ENCODE measurements around the gene PHLPP1. TPM values are rescaled to one million over a fixed set of nuclear protein-coding genes. Genes with fewer than 3 reads are reported as not detected.

Gene PHLPP1
- total RNA-seq, 6 donors from 2014 or later, result 8.2 to 15.5 (median 13.2) TPM

GRCh38 chr18:62991959-62992358 is 276.6 kb downstream of the PHLPP1 start:
- Histone ChIP-seq H3K36me3 (no peaks in the 10 kb centered on the region), H3K4me3 (no peak overlapping the region), H3K27ac (no peak overlapping the region), H3K27me3 (no peaks in the 10 kb centered on the region), H3K4me1 (no peaks in the 10 kb centered on the region), H3K9me3 (no peaks in the 10 kb centered on the region)
- DNase-seq (peak in 1 of 2 donors; percentile 79), ATAC-seq (ENCODE audit: low FRiP score in 2 of 2) (no peak)
- no peak for TF ChIP-seq EP300 (IDR thresholded peaks at IDR 0.05)
- no peak for TF ChIP-seq POLR2AphosphoS5 (IDR thresholded peaks at IDR 0.05)
- TF ChIP-seq, protein P1, sequence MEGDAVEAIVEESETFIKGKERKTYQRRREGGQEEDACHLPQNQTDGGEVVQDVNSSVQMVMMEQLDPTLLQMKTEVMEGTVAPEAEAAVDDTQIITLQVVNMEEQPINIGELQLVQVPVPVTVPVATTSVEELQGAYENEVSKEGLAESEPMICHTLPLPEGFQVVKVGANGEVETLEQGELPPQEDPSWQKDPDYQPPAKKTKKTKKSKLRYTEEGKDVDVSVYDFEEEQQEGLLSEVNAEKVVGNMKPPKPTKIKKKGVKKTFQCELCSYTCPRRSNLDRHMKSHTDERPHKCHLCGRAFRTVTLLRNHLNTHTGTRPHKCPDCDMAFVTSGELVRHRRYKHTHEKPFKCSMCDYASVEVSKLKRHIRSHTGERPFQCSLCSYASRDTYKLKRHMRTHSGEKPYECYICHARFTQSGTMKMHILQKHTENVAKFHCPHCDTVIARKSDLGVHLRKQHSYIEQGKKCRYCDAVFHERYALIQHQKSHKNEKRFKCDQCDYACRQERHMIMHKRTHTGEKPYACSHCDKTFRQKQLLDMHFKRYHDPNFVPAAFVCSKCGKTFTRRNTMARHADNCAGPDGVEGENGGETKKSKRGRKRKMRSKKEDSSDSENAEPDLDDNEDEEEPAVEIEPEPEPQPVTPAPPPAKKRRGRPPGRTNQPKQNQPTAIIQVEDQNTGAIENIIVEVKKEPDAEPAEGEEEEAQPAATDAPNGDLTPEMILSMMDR (IDR thresholded peaks at IDR 0.05), result no peak
- TF ChIP-seq POLR2A (IDR thresholded peaks at IDR 0.05), result no peak
- WGBS, 2 donors, result 95 to 97% methylated on average over 17 to 18 of the region's 18 CpGs

DNA sequence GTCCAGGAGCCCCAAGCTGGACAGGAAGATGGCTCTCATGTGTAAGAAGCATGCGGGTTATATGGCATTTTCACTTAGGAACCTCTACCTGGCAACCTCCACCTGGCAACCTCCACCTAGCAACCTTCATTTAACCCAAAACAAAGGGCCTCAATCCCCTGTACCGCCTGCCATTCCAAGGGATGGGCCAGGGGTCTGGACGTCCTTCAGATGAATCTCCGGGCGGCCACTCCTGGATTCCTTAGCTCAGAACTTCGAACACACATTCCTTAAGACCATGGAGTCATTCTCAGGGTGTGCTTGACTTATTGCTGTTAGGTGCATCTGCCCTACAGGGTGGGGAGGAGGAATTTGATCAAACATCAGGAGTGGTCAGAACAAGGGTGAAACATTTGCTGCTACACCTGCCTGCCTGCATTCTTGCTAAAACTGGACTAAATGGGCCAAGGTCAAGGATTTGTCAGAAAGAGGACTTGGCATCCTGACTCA is 277.6 kb downstream of the PHLPP1 start:
- H3K4me1 ChIP-seq, result no peaks in the 10 kb centered on the region
- H3K4me3 ChIP-seq, result no peak overlapping the region
- no peaks in the 10 kb centered on the region for H3K36me3 ChIP-seq
- H3K9me3 ChIP-seq, result no peaks in the 10 kb centered on the region
- H3K27ac ChIP-seq, result no peak overlapping the region
- DNase-seq (no peak), ATAC-seq (ENCODE audit: low FRiP score in 2 of 2) (no peak)
- WGBS, 2 donors, result 76 to 92% methylated on average over 6 of the region's 6 CpGs
- H3K27me3 ChIP-seq, result no peaks in the 10 kb centered on the region
- TF ChIP-seq, protein P1 (IDR thresholded peaks at IDR 0.05), result no peak
- no peak for TF ChIP-seq EP300 (IDR thresholded peaks at IDR 0.05)
- no peak for TF ChIP-seq POLR2A (IDR thresholded peaks at IDR 0.05)
- no peak for TF ChIP-seq POLR2AphosphoS5 (IDR thresholded peaks at IDR 0.05)

- Histone ChIP-seq H3K36me3 (no peaks in the 10 kb centered on the region), H3K27me3 (no peaks in the 10 kb centered on the region), H3K4me1 (no peaks in the 10 kb centered on the region), H3K4me3 (no peak overlapping the region), H3K9me3 (no peaks in the 10 kb centered on the region), H3K27ac (no peak overlapping the region)
- DNase-seq (no peak), ATAC-seq (ENCODE audit: low FRiP score in 2 of 2) (no peak)
- TF ChIP-seq EP300 (IDR thresholded peaks at IDR 0.05) (no peak), POLR2A (IDR thresholded peaks at IDR 0.05) (no peak), POLR2AphosphoS5 (IDR thresholded peaks at IDR 0.05) (no peak)
- TF ChIP-seq, protein P1 (IDR thresholded peaks at IDR 0.05), result no peak
- 79 to 82% methylated on average over 6 to 9 of the region's 9 CpGs for whole genome bisulfite sequencing, 2 donors
These were observed 281.2 kb downstream of the PHLPP1 start for GRCh38 chr18:62996566-62996965.

DNA sequence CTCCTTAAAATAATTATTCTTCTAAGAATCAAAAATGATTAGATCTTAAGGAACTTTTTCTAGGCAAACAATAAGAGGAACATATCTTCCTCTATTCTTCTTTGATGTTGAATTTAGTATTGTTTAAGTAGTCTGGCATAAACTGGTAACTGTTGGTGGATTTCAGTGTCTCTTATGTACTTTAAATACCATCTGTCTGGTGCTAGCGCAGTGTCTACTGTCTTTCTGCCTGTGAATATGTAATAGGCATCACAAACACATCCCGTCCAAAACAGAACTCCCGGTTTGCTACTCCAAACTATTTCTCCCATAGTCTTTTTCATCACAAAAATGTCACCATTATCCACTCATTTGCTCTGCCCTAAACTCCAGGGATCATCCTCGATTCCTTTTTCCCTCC is 281.7 kb downstream of the PHLPP1 start:
- ATAC-seq (ENCODE audit: low FRiP score in 2 of 2) (no peak), DNase-seq (no peak)
- Histone ChIP-seq H3K4me1 (no peaks in the 10 kb centered on the region), H3K4me3 (no peak overlapping the region), H3K36me3 (no peaks in the 10 kb centered on the region), H3K9me3 (no peaks in the 10 kb centered on the region), H3K27ac (no peak overlapping the region), H3K27me3 (no peaks in the 10 kb centered on the region)
- 63 to 82% methylated on average over 4 of the region's 4 CpGs for WGBS, 2 donors
- no peak for TF ChIP-seq POLR2A (IDR thresholded peaks at IDR 0.05)
- TF ChIP-seq EP300 (IDR thresholded peaks at IDR 0.05), result no peak

GRCh38 chr18:62998443-62998842 is 283.1 kb downstream of the PHLPP1 start:
- DNase-seq, result no peak
- no peaks in the 10 kb centered on the region for H3K9me3 ChIP-seq
- no peaks in the 10 kb centered on the region for H3K4me1 ChIP-seq
- H3K4me3 ChIP-seq, result no peak overlapping the region
- TF ChIP-seq, protein P1 (IDR thresholded peaks at IDR 0.05), result no peak
- TF ChIP-seq POLR2AphosphoS5 (IDR thresholded peaks at IDR 0.05) (no peak), POLR2A (IDR thresholded peaks at IDR 0.05) (no peak), EP300 (IDR thresholded peaks at IDR 0.05) (no peak)
- no peaks in the 10 kb centered on the region for H3K36me3 ChIP-seq
- WGBS, 2 donors, result 86 to 93% methylated on average over 7 of the region's 7 CpGs
- no peaks in the 10 kb centered on the region for H3K27me3 ChIP-seq
- peak in 1 of 2 donors; percentile 29 for ATAC-seq (ENCODE audit: low FRiP score in 2 of 2)
- no peak overlapping the region for H3K27ac ChIP-seq

Data from upper lobe of left lung (tissue), 6 donors.